DOHH2 (cell line): ENCODE data around the gene CEACAM21.

Experiments used
- H3F3A ChIP-seq: fragments of 200-600 bp; sonication (generic), shearing (Covaris generic); 2 replicates; pipeline ENCODE4 v1.6.0; 2016; ENCODE audit warnings: antibody characterized with exemption, mild to moderate bottlenecking; ENCODE audit not compliant: control insufficient read depth, insufficient read depth
- H3K27ac ChIP-seq: fragments of 200-600 bp; sonication (generic); 2 replicates; pipeline ENCODE4 v1.5.1; 2014; ENCODE audit warnings: low read depth, mild to moderate bottlenecking, low read length, moderate library complexity
- H3K27me3 ChIP-seq: fragments of 200-600 bp; sonication (generic); 2 replicates; pipeline ENCODE4 v1.6.1; 2014; ENCODE audit warnings: mild to moderate bottlenecking, low read length, mixed read lengths; ENCODE audit not compliant: control insufficient read depth
- H3K36me3 ChIP-seq: fragments of 200-600 bp; sonication (generic); 2 replicates; pipeline ENCODE4 v1.6.1; 2014; ENCODE audit warnings: mild to moderate bottlenecking, low read length, moderate library complexity, mixed read lengths; ENCODE audit not compliant: control insufficient read depth
- H3K4me1 ChIP-seq: fragments of 200-600 bp; sonication (generic); 2 replicates; pipeline ENCODE4 v1.6.1; 2014; ENCODE audit warnings: mild to moderate bottlenecking, low read length, mixed read lengths; ENCODE audit not compliant: control insufficient read depth
- H3K4me2 ChIP-seq: fragments of 200-600 bp; sonication (generic); 2 replicates; pipeline ENCODE4 v1.6.0; 2014; ENCODE audit warnings: mild to moderate bottlenecking, low read length, moderate library complexity
- H3K4me3 ChIP-seq: fragments of 200-600 bp; sonication (generic); 2 replicates; pipeline ENCODE4 v1.5.1; 2014; ENCODE audit warnings: mild to moderate bottlenecking, low read length, mixed read lengths
- H3K79me2 ChIP-seq: fragments of 200-600 bp; sonication (generic); 2 replicates; pipeline ENCODE4 v1.6.1; 2014; ENCODE audit warnings: mild to moderate bottlenecking, low read length, mixed read lengths; ENCODE audit not compliant: control insufficient read depth
- H3K9me2 ChIP-seq: fragments of 200-600 bp; sonication (generic); replicated peaks from 2 replicates; pipeline ENCODE4 v1.6.1; 2014; ENCODE audit warnings: mild to moderate bottlenecking, low read length, mixed read lengths; ENCODE audit not compliant: control insufficient read depth
- H3K9me3 ChIP-seq: fragments of 200-600 bp; sonication (generic); 2 replicates; pipeline ENCODE4 v1.6.1; 2014; ENCODE audit warnings: antibody characterized with exemption, low read length, mixed read lengths; ENCODE audit not compliant: control insufficient read depth, insufficient read depth
- H4K20me1 ChIP-seq: fragments of 200-600 bp; sonication (generic); 2 replicates; pipeline ENCODE4 v1.6.0; 2014; ENCODE audit warnings: low read depth, mild to moderate bottlenecking, antibody characterized with exemption, low read length, moderate library complexity; ENCODE audit not compliant: control insufficient read depth, insufficient read depth
- CTCF ChIP-seq: fragments of 200-600 bp; sonication (generic); IDR thresholded peaks from one replicate; pipeline ENCODE4 v1.5.1; 2014; ENCODE audit warnings: antibody characterized with exemption, mild to moderate bottlenecking, low read depth, low read length; ENCODE audit not compliant: poor library complexity, severe bottlenecking
- EZH2phosphoT487 ChIP-seq: fragments of 200-600 bp; sonication (generic); IDR thresholded peaks from 2 replicates; pipeline ENCODE4 v1.6.1; 2017; ENCODE audit warnings: borderline replicate concordance, mild to moderate bottlenecking, antibody characterized with exemption, low read length, moderate library complexity, mixed read lengths

CEACAM21 gene

DNA sequence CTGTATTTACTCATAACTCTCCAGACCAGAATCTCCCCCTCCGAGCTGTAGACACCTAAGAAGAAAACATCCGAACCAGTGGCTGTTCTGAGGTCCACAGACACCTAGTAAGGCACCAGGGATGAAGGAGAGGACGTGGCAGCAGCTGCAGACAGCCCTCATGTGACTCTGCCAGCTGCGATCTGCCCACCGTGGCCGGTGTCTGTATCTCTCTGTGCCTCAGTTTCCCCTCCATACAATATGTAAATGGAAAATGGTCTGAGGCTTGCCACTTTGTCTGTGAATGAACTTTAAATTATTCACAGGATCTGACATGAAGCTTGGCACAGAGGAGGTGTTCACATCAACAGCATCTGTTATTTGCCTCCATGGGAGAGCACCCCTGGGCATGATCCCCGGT lies 48.5 kb downstream of the CEACAM21 start:
- no peaks in the 10 kb centered on the region for H3F3A ChIP-seq
- no peaks in the 10 kb centered on the region for H3K36me3 ChIP-seq
- H3K9me2 ChIP-seq = no peaks in the 10 kb centered on the region
- H3K27ac ChIP-seq = no peak overlapping the region
- H3K4me1 ChIP-seq = no peaks in the 10 kb centered on the region
- TF ChIP-seq CTCF (no peak), EZH2phosphoT487 (no peak)
- H3K4me3 ChIP-seq = no peak overlapping the region
- H4K20me1 ChIP-seq = no peaks in the 10 kb centered on the region
- H3K4me2 ChIP-seq = no peak overlapping the region
- no peaks in the 10 kb centered on the region for H3K79me2 ChIP-seq
- H3K27me3 ChIP-seq = peaks cover 40% of the 10 kb centered on the region
- no peaks in the 10 kb centered on the region for H3K9me3 ChIP-seq

GRCh38 chr19:41624937-41625336 lies 49.0 kb downstream of the CEACAM21 start:
- H3F3A ChIP-seq = no peaks in the 10 kb centered on the region
- no peaks in the 10 kb centered on the region for H3K4me1 ChIP-seq
- H3K9me3 ChIP-seq = no peaks in the 10 kb centered on the region
- no peak overlapping the region for H3K27ac ChIP-seq
- peaks cover 43% of the 10 kb centered on the region for H3K27me3 ChIP-seq
- no peaks in the 10 kb centered on the region for H3K9me2 ChIP-seq
- no peak overlapping the region for H3K4me3 ChIP-seq
- H3K4me2 ChIP-seq = no peak overlapping the region
- TF ChIP-seq CTCF = no peak
- TF ChIP-seq EZH2phosphoT487 = no peak
- H3K79me2 ChIP-seq = no peaks in the 10 kb centered on the region
- no peaks in the 10 kb centered on the region for H3K36me3 ChIP-seq
- no peaks in the 10 kb centered on the region for H4K20me1 ChIP-seq

DNA sequence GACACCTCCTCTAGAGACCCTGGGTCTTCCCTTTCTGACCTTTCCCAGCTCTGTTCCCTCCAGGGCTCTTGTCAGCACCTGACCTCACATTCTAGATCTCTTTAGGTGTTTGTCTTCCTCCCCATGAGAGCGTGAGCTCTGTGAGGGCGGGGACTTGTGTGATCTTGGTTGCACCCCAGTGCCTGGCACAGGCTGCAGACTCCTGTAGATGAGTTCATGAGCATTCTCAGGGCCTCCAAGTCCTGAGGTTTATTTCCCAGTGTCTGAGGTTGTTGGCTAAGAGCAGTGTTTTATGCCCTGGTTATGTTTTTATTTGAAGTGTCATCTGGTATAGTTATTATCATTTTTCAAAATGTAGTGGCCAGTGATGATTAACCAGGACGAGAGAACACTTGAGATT lies 50.3 kb downstream of the CEACAM21 start:
- Histone ChIP-seq H4K20me1 (no peaks in the 10 kb centered on the region), H3K4me2 (no peak overlapping the region), H3F3A (no peaks in the 10 kb centered on the region), H3K4me3 (no peak overlapping the region), H3K4me1 (no peaks in the 10 kb centered on the region), H3K36me3 (no peaks in the 10 kb centered on the region), H3K27me3 (peaks cover 51% of the 10 kb centered on the region), H3K9me3 (no peaks in the 10 kb centered on the region), H3K27ac (no peak overlapping the region), H3K9me2 (no peaks in the 10 kb centered on the region), H3K79me2 (no peaks in the 10 kb centered on the region)
- TF ChIP-seq CTCF = no peak
- TF ChIP-seq EZH2phosphoT487 = no peak

DNA sequence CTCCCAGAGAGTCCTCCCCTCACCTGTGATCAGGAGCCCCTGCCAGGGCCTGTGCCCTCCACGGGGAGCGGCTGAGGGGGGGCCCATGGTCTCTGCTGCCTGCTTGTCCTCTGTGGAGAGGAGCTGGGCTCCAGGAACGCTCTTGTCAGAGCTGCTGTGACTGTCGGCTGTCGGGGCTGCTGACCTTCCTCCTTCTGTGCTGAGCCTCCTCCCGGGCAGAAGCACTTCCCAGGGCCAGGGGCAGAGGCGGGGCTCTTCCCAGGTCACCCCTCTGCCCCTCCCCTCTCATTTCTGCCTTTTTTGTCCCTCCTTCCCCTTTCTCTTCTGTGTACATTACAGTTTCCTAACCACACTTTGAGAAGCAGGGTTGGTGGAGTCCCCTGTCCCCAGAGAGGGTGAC lies 50.9 kb downstream of the CEACAM21 start, which contains the start of gene CEACAM4:
Gene CEACAM4 (minus strand): TSS at position 198 of the 400 bp plus-strand sequence. CDS start 111 bp downstream, at position 87.
- Histone ChIP-seq H3K4me3 (no peak within 1 kb of the TSS), H3K27me3 (peaks cover 51% of the 10 kb centered on the region), H3K9me2 (no peaks in the 10 kb centered on the region), H3K4me2 (no peak within 1 kb of the TSS), H3K79me2 (no peaks in the 10 kb centered on the region), H3F3A (no peaks in the 10 kb centered on the region), H3K36me3 (no peaks in the 10 kb centered on the region), H3K9me3 (no peaks in the 10 kb centered on the region), H3K27ac (no peak within 1 kb of the TSS), H4K20me1 (no peaks in the 10 kb centered on the region), H3K4me1 (no peaks in the 10 kb centered on the region)
- TF ChIP-seq CTCF (no peak), EZH2phosphoT487 (no peak)
